ENCODE data around the gene SHISAL1. TPM values are rescaled to one million over a fixed set of nuclear protein-coding genes. Genes with fewer than 3 reads are reported as not detected.
A peak's percentile ranks its signal among the peaks of the same experiment; 100 is the strongest.

The SHISAL1 gene
- total and polyA plus RNA-seq, 10 of the 15 experiments (the other 5 are each of a cell fraction or from before 2014, with no cell fraction given) = not detected

DNA sequence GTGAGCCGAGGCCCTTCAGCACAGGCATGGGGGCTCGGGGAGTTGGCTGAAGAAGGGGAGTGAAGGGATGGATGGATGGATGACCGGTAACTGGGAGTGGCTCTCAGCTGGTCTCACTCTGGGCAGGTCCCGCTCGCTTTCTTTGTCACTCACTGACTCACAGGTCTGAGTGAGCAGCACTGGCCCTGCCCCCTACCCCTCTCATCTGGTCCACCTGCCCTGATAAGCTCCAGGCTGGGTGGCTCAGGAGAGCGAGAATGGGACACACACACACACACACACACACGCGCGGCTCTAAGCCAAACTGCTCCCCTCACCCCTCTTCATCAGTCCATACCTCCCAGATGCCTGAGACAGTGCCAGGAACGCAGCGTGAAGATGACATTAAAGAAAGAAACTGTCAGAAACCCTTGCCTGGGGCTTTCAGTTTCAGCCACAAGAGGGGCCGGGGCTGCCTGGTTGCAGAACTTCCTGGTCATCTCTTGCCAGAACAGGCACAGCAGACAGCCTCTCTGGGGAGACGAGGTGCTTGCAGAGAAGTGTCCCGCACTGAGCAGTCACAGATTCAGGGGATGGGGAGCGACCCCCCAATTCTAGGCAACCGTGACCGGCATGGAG, 16.5 kb upstream of the SHISAL1 start:
- POLR2A ChIA-PET = no interaction called here

More for the DNA sequence above, 16.5 kb upstream of the SHISAL1 start:
- peak; percentile 95 for ATAC-seq
- peak overlapping the region; percentile 71 for H3K4me2 ChIP-seq (ENCODE audit: control insufficient read depth, insufficient read depth)
- in situ Hi-C loops (cut with MboI) (no loop called here), intact Hi-C loops (cut with micrococcal nuclease; ENCODE audit: unreplicated experiment) (no loop called here)
- no peak overlapping the region; the same call in 1 of the 2 replicates for H3K4me3 ChIP-seq
- peaks cover 18% of the 10 kb centered on the region for H3K4me1 ChIP-seq (ENCODE audit: control insufficient read depth, insufficient read depth, low read length)
- TF ChIP-seq NR2C2 (IDR thresholded peaks at IDR 0.05; ENCODE audit: borderline replicate concordance, control insufficient read depth, insufficient read length, low read depth) (no peak), RUNX3 (IDR thresholded peaks at IDR 0.05; ENCODE audit: low read length) (peak; percentile 97), CBX5 (IDR thresholded peaks at IDR 0.05; ENCODE audit: low read depth) (no peak), IKZF2 (IDR thresholded peaks at IDR 0.05) (peak; percentile 59 to 72; a peak in 2 of 4 replicates), IKZF1 (conservative IDR thresholded peaks at IDR 0.05) (peak; percentile 64), NFIC (IDR thresholded peaks at IDR 0.05; ENCODE audit: low read depth, low read length) (0 out of 2 replicates have a peak, but pooled peaks have one; percentile 52), YY1 (IDR thresholded peaks at IDR 0.05; ENCODE audit: low read depth, low read length) (peak; percentile 31; the same call in 1 of the 2 replicates), IRF4 (IDR thresholded peaks at IDR 0.05; ENCODE audit: low read depth, low read length) (peak; percentile 89), PAX5 (IDR thresholded peaks at IDR 0.05; ENCODE audit: borderline replicate concordance, low read depth, low read length) (peak; percentile 61; the same call in 1 of the 2 replicates), CHD4 (IDR thresholded peaks at IDR 0.05) (no peak), CREM (IDR thresholded peaks at IDR 0.05; ENCODE audit: low read depth) (peak; percentile 60; the same call in 1 of the 2 replicates), NR2F1 (conservative IDR thresholded peaks at IDR 0.05) (peak; percentile 27; the same call in 1 of the 2 replicates), BCL11A (IDR thresholded peaks at IDR 0.05; ENCODE audit: low read depth, low read length) (peak; percentile 37; the same call in 1 of the 2 replicates), CREB1 (IDR thresholded peaks at IDR 0.05; ENCODE audit: low read depth) (0 out of 2 replicates have a peak, but pooled peaks have one; percentile 9), TBL1XR1 (IDR thresholded peaks at IDR 0.05; ENCODE audit: low read depth, low read length) (peak; percentile 57; the same call in 1 of the 2 replicates), MEF2B (IDR thresholded peaks at IDR 0.05; ENCODE audit: partially characterized antibody, poor library complexity, severe bottlenecking) (no peak), EGR1 (IDR thresholded peaks at IDR 0.05; ENCODE audit: borderline replicate concordance in 1 of 2, low read depth in 2 of 2, low read length in 2 of 2) (peak in 1 of 2 experiments; percentile 42; a peak in 1 of 3 replicates), MTA3 (IDR thresholded peaks at IDR 0.05; ENCODE audit: borderline replicate concordance, low read length) (no peak), CBFB (IDR thresholded peaks at IDR 0.05; ENCODE audit: low read depth) (peak; percentile 86), ETV6 (conservative IDR thresholded peaks at IDR 0.05 in 1 of 2, IDR thresholded peaks at IDR 0.05 in 1 of 2; ENCODE audit: borderline replicate concordance in 1 of 2, low read depth in 1 of 2) (peak in 1 of 2 experiments; percentile 93; a peak in 2 of 4 replicates), EED (IDR thresholded peaks at IDR 0.05; ENCODE audit: low read depth) (peak; percentile 98), DPF2 (IDR thresholded peaks at IDR 0.05) (peak; percentile 43; the same call in 1 of the 2 replicates)
- no peak overlapping the region for H3K9ac ChIP-seq (ENCODE audit: control insufficient read depth, insufficient read depth, low read length)
- RAD21 ChIA-PET (ENCODE audit: unreplicated experiment) = no interaction called here
- no peak overlapping the region for H2AFZ ChIP-seq (ENCODE audit: control insufficient read depth, low read depth, low read length)
- H3K27me3 ChIP-seq (replicated peaks in 1 of 2; ENCODE audit: control insufficient read depth in 2 of 2, insufficient read depth in 2 of 2, low read length in 1 of 2) = peaks cover 21 to 22% of the 10 kb centered on the region in 2 experiments
- no peaks in the 10 kb centered on the region for H3K9me3 ChIP-seq (replicated peaks; ENCODE audit: control insufficient read depth, insufficient read depth, low read length)
- BruUV-seq (replicated peaks) = no TSS peak
- CTCF ChIA-PET = interaction anchor here (1.2 kb wide), 1 partner anchor 238 kb away, joined by 4 read pairs; no protein-coding TSS in a partner anchor
- SMC1A ChIA-PET (ENCODE audit: uncharacterized antibody, unreplicated experiment) = no interaction called here
- H3K79me2 ChIP-seq (ENCODE audit: control insufficient read depth, insufficient read depth, low read length) = no peaks in the 10 kb centered on the region
- H3K27ac ChIP-seq (ENCODE audit: control insufficient read depth, insufficient read depth) = no peak overlapping the region
- H4K20me1 ChIP-seq (ENCODE audit: control insufficient read depth, insufficient read depth) = no peaks in the 10 kb centered on the region
- 3% methylated on average over 17 of the region's 17 CpGs for WGBS (ENCODE audit: insufficient coverage, insufficient replicate concordance, low lambda C conversion rate, missing lambda C conversion rate)
- H3K36me3 ChIP-seq (ENCODE audit: control insufficient read depth in 2 of 2, insufficient read depth in 2 of 2, low read length in 1 of 2) = no peaks in the 10 kb centered on the region
- peak; percentile 54 for FAIRE-seq
- peak; percentile 32 for DNase-seq (ENCODE audit: low read depth, low spot score)

Data from GM12878 (cell line).